ENCODE data around the gene ABCC1.

GRCh38 chr16:16041196-16041892, 91.9 kb downstream of the ABCC1 start:
- TF ChIP-seq CTCF (IDR thresholded peaks at IDR 0.05): no peak
- TF ChIP-seq POLR2AphosphoS5 (IDR thresholded peaks at IDR 0.05): peak; percentile 78
